Panc1 (cell line): ENCODE data around the gene DGKG.

ENCODE experiments used
- CTCF ChIP-seq: fragments of 450-650 bp; IDR thresholded peaks from 2 replicates; pipeline ENCODE4 v1.5.1; 2017; ENCODE audit warnings: mild to moderate bottlenecking
- POLR2AphosphoS5 ChIP-seq: IDR thresholded peaks from 2 replicates; pipeline ENCODE4 v1.6.1; 2012; ENCODE audit warnings: mild to moderate bottlenecking, low read depth, low read length, moderate library complexity
- REST ChIP-seq, 2 experiments: IDR thresholded peaks; 2 replicates each; pipeline ENCODE4 v1.6.1; 2011 to 2012; ENCODE audit warnings: low read depth in 2 of 2, control low read depth in 1 of 2, low read length in 1 of 2, mild to moderate bottlenecking in 1 of 2, moderate library complexity in 1 of 2; ENCODE audit not compliant: insufficient read depth in 1 of 2
- TCF7L2 ChIP-seq: IDR thresholded peaks from 2 replicates; pipeline ENCODE4 v1.6.1; 2011; ENCODE audit warnings: mild to moderate bottlenecking, low read depth, low read length, inconsistent platforms

GRCh38 chr3:186277268-186277909, 84.6 kb downstream of the DGKG start:
- peak; percentile 68 for TF ChIP-seq CTCF
- no peak for TF ChIP-seq REST (IDR thresholded peaks at IDR 0.05; ENCODE audit: insufficient read depth in 1 of 2, low read depth in 2 of 2, low read length in 1 of 2)
- no peak for TF ChIP-seq TCF7L2
- TF ChIP-seq POLR2AphosphoS5 = no peak
